MM.1S (cell line): ENCODE measurements around the gene ZBTB37.
A peak's percentile ranks its signal among the peaks of the same experiment; 100 is the strongest.

ENCODE experiments used
- DNase-seq: peaks from one replicate; pipeline ENCODE4 v3.0.0-alpha.2; 2015
- H2AFZ ChIP-seq: fragments of 300-600 bp; sonication (generic); 2 replicates; pipeline ENCODE4 v1.6.0; 2016; ENCODE audit warnings: antibody characterized with exemption, low read length
- H3F3A ChIP-seq: fragments of 300-600 bp; sonication (generic); 2 replicates; pipeline ENCODE4 v1.6.1; 2016; ENCODE audit warnings: mild to moderate bottlenecking, antibody characterized with exemption, low read length, moderate library complexity, mixed read lengths; ENCODE audit not compliant: insufficient read depth
- H3K27ac ChIP-seq: fragments of 300-600 bp; sonication (generic); 2 replicates; pipeline ENCODE4 v1.5.1; 2016; ENCODE audit warnings: mild to moderate bottlenecking, low read length
- H3K27me3 ChIP-seq: fragments of 300-600 bp; sonication (generic); replicated peaks from 2 replicates; pipeline ENCODE4 v1.6.0; 2016; ENCODE audit warnings: low read length; ENCODE audit not compliant: insufficient read depth
- H3K36me3 ChIP-seq: fragments of 300-600 bp; sonication (generic); replicated peaks from 2 replicates; pipeline ENCODE4 v1.6.1; 2016; ENCODE audit warnings: mild to moderate bottlenecking, low read length, mixed read lengths; ENCODE audit not compliant: insufficient read depth
- H3K4me1 ChIP-seq: fragments of 300-600 bp; sonication (generic); 2 replicates; pipeline ENCODE4 v1.6.1; 2016; ENCODE audit warnings: low read length, mixed read lengths
- H3K4me2 ChIP-seq: fragments of 300-600 bp; sonication (generic); 2 replicates; pipeline ENCODE4 v1.6.0; 2016; ENCODE audit warnings: low read depth, low read length
- H3K4me3 ChIP-seq: fragments of 300-600 bp; sonication (generic); 2 replicates; pipeline ENCODE4 v1.5.1; 2016; ENCODE audit warnings: low read length, mixed read lengths
- H3K79me2 ChIP-seq: fragments of 300-600 bp; sonication (generic); 2 replicates; pipeline ENCODE4 v1.6.1; 2016; ENCODE audit warnings: mixed run types, low read length, mixed read lengths
- H3K9ac ChIP-seq: fragments of 300-600 bp; sonication (generic); 2 replicates; pipeline ENCODE4 v1.6.1; 2016; ENCODE audit warnings: low read length, mixed read lengths
- H3K9me2 ChIP-seq: fragments of 300-600 bp; sonication (generic); replicated peaks from 2 replicates; pipeline ENCODE4 v1.6.1; 2016; ENCODE audit warnings: mild to moderate bottlenecking, low read length, mixed read lengths; ENCODE audit not compliant: insufficient read depth
- H3K9me3 ChIP-seq: fragments of 300-600 bp; sonication (generic); replicated peaks from 2 replicates; pipeline ENCODE4 v1.6.1; 2016; ENCODE audit warnings: mild to moderate bottlenecking, low read length, mixed read lengths; ENCODE audit not compliant: insufficient read depth
- H4K20me1 ChIP-seq: fragments of 300-600 bp; sonication (generic); 2 replicates; pipeline ENCODE4 v1.6.1; 2016; ENCODE audit warnings: mild to moderate bottlenecking, low read length, moderate library complexity, mixed read lengths; ENCODE audit not compliant: insufficient read depth
- CTCF ChIP-seq: fragments of 300-600 bp; sonication (generic); IDR thresholded peaks from 2 replicates; pipeline ENCODE4 v1.5.1; 2016; ENCODE audit warnings: antibody characterized with exemption, low read length, mixed read lengths
- EZH2 ChIP-seq: fragments of 300-600 bp; sonication (generic); optimal IDR thresholded peaks from 2 replicates; pipeline ENCODE3; 2017; ENCODE audit warnings: low read depth, mild to moderate bottlenecking, antibody characterized with exemption, low read length, mixed read lengths
- EZH2phosphoT487 ChIP-seq: fragments of 300-600 bp; sonication (generic); IDR thresholded peaks from 2 replicates; pipeline ENCODE4 v1.6.1; 2018; ENCODE audit warnings: antibody characterized with exemption, low read length

Gene ZBTB37

GRCh38 chr1:173868266-173869020 lies at the start of gene ZBTB37:
Gene ZBTB37, plus strand, starts transcription at chr1:173868380. Its CDS starts 1,846 bp downstream, at chr1:173870226.
- Histone ChIP-seq H3K4me2 (peak within 1 kb of the TSS; percentile 77), H3K27ac (peak within 1 kb of the TSS; percentile 86), H3K9me2 (no peaks in the 10 kb centered on the region), H3K4me1 (peaks cover 39% of the 10 kb centered on the region), H3F3A (peaks cover 53% of the 10 kb centered on the region), H2AFZ (peak within 1 kb of the TSS; percentile 97), H3K79me2 (peaks cover 38% of the 10 kb centered on the region), H3K4me3 (peak within 1 kb of the TSS; percentile 90), H3K36me3 (peaks cover 31% of the 10 kb centered on the region), H4K20me1 (peaks cover 34% of the 10 kb centered on the region), H3K9ac (peak within 1 kb of the TSS; percentile 83), H3K9me3 (no peaks in the 10 kb centered on the region), H3K27me3 (no peaks in the 10 kb centered on the region)
- DNase-seq, result peak; percentile 97
- TF ChIP-seq CTCF (peak; percentile 16; the same call in 1 of the 2 replicates), EZH2 (no peak)

- no peak overlapping the region for H3K9ac ChIP-seq
- no peaks in the 10 kb centered on the region for H4K20me1 ChIP-seq
- H3F3A ChIP-seq, result no peaks in the 10 kb centered on the region
- H3K4me1 ChIP-seq, result peaks cover 9% of the 10 kb centered on the region; the same call in 1 of the 2 replicates
- TF ChIP-seq EZH2 (no peak), EZH2phosphoT487 (no peak), CTCF (no peak)
- peaks cover 88% of the 10 kb centered on the region for H3K79me2 ChIP-seq
- no peaks in the 10 kb centered on the region for H3K9me3 ChIP-seq
- H3K4me3 ChIP-seq, result no peak overlapping the region
- no peak for DNase-seq
- H3K27ac ChIP-seq, result no peak overlapping the region
- no peak overlapping the region for H3K4me2 ChIP-seq
- no peaks in the 10 kb centered on the region for H3K27me3 ChIP-seq
- H3K9me2 ChIP-seq, result no peaks in the 10 kb centered on the region
- no peak overlapping the region for H2AFZ ChIP-seq
- 0 out of 2 replicates have a peak, but pooled peaks cover 9% of the 10 kb centered on the region for H3K36me3 ChIP-seq
These were observed 49.7 kb upstream of the ZBTB37 start for GRCh38 chr1:173818459-173818858.

- Histone ChIP-seq H3K9ac (no peak overlapping the region), H3K79me2 (peaks cover 69% of the 10 kb centered on the region), H3K27me3 (no peaks in the 10 kb centered on the region), H3K9me2 (no peaks in the 10 kb centered on the region), H3K9me3 (no peaks in the 10 kb centered on the region), H3K27ac (no peak overlapping the region), H3K36me3 (0 out of 2 replicates have a peak, but pooled peaks cover 9% of the 10 kb centered on the region), H4K20me1 (no peaks in the 10 kb centered on the region), H3K4me3 (no peak overlapping the region), H3F3A (peaks cover 17% of the 10 kb centered on the region), H3K4me1 (peaks cover 9% of the 10 kb centered on the region; the same call in 1 of the 2 replicates), H2AFZ (no peak overlapping the region), H3K4me2 (no peak overlapping the region)
- TF ChIP-seq EZH2 (no peak), EZH2phosphoT487 (no peak), CTCF (no peak)
- DNase-seq, result no peak
These were observed 46.5 kb upstream of the ZBTB37 start for GRCh38 chr1:173821680-173822079.
